ENCODE measurements around the gene C17orf114.

C17orf114 gene

GRCh38 chr17:4789701-4789950 is 12.5 kb downstream of the C17orf114 start:
- no peaks in the 10 kb centered on the region for H3K9me2 ChIP-seq (ENCODE audit: insufficient read depth)
- peaks cover 20% of the 10 kb centered on the region for H3K4me1 ChIP-seq (replicated peaks; ENCODE audit: insufficient read depth)
- H3K27ac ChIP-seq, result peak overlapping the region; percentile 69
- peak overlapping the region; percentile 84 for H3K4me3 ChIP-seq
- H2AFZ ChIP-seq, result peak overlapping the region; percentile 96
- no peak for DNase-seq
- no peak for TF ChIP-seq CTCF (conservative IDR thresholded peaks at IDR 0.05)
- TF ChIP-seq EZH2 (IDR thresholded peaks at IDR 0.05; ENCODE audit: low read depth), result no peak
- H3K79me2 ChIP-seq (ENCODE audit: low read depth), result peaks cover 15% of the 10 kb centered on the region; the same call in 1 of the 2 replicates
- no peaks in the 10 kb centered on the region for H3K36me3 ChIP-seq (ENCODE audit: low read depth)
- CTCF ChIA-PET, result interaction anchor here (0.5 to 2.2 kb wide), 7 partner anchors 17 to 587 kb away, joined by 3 to 18 read pairs (median 3); partner anchors contain the start of genes ARRB2, MED11 and PLD2
- BruUV-seq (replicated peaks), result no TSS peak
- POLR2A ChIA-PET (ENCODE audit: unreplicated experiment), result interaction anchor here (1.6 kb wide), 1 partner anchor 79 kb away, joined by 10 read pairs; the partner anchor contains the start of gene ARRB2
- H3K4me2 ChIP-seq, result peak overlapping the region; percentile 94
- H3K9me3 ChIP-seq (ENCODE audit: insufficient read depth, low read depth), result no peaks in the 10 kb centered on the region
- no peaks in the 10 kb centered on the region for H3K27me3 ChIP-seq (ENCODE audit: insufficient read depth, low read depth)
- peaks cover 24% of the 10 kb centered on the region for H3F3A ChIP-seq (ENCODE audit: insufficient read depth, low read depth)
- intact Hi-C loops (cut with micrococcal nuclease; ENCODE audit: unreplicated experiment), result no loop called here
- H4K20me1 ChIP-seq (ENCODE audit: insufficient read depth), result no peaks in the 10 kb centered on the region

- ChIA-PET POLR2A (ENCODE audit: unreplicated experiment) (no interaction called here), CTCF (interaction anchor here (0.5 to 2.2 kb wide), 6 partner anchors 18 to 586 kb away, joined by 3 to 18 read pairs (median 6); partner anchors contain the start of genes ARRB2, MED11 and PLD2)
- no peaks in the 10 kb centered on the region for H4K20me1 ChIP-seq (ENCODE audit: insufficient read depth)
- H3F3A ChIP-seq (ENCODE audit: insufficient read depth, low read depth), result peaks cover 24% of the 10 kb centered on the region
- peaks cover 20% of the 10 kb centered on the region for H3K4me1 ChIP-seq (replicated peaks; ENCODE audit: insufficient read depth)
- no peaks in the 10 kb centered on the region for H3K27me3 ChIP-seq (ENCODE audit: insufficient read depth, low read depth)
- TSS peak; percentile 56 for BruUV-seq (replicated peaks)
- H3K4me3 ChIP-seq, result peak within 1 kb of the TSS; percentile 84
- no peaks in the 10 kb centered on the region for H3K36me3 ChIP-seq (ENCODE audit: low read depth)
- intact Hi-C loops (cut with micrococcal nuclease; ENCODE audit: unreplicated experiment), result no loop called here
- peak within 1 kb of the TSS; percentile 96 for H2AFZ ChIP-seq
- DNase-seq, result peak in 1 of 2 experiments; percentile 27
- peaks cover 15% of the 10 kb centered on the region; the same call in 1 of the 2 replicates for H3K79me2 ChIP-seq (ENCODE audit: low read depth)
- H3K4me2 ChIP-seq, result peak within 1 kb of the TSS; percentile 94
- peak within 1 kb of the TSS; percentile 69 for H3K27ac ChIP-seq
- no peak; the same call in 1 of the 2 replicates for TF ChIP-seq CTCF (conservative IDR thresholded peaks at IDR 0.05)
- no peak for TF ChIP-seq EZH2 (IDR thresholded peaks at IDR 0.05; ENCODE audit: low read depth)
- H3K9me3 ChIP-seq (ENCODE audit: insufficient read depth, low read depth), result no peaks in the 10 kb centered on the region
- no peaks in the 10 kb centered on the region for H3K9me2 ChIP-seq (ENCODE audit: insufficient read depth)
Observed at GRCh38 chr17:4788807-4789700, 13.1 kb downstream of the C17orf114 start, which contains the start of gene GLTPD2. Gene GLTPD2 (plus strand): TSS chr17:4788964. CDS start chr17:4789012, 48 bp downstream.

GRCh38 chr17:4788159-4788806 is 13.8 kb downstream of the C17orf114 start:
- Histone ChIP-seq H3K27ac (peak overlapping the region; percentile 38; the same call in 1 of the 2 replicates), H3K36me3 (ENCODE audit: low read depth) (no peaks in the 10 kb centered on the region), H3F3A (ENCODE audit: insufficient read depth, low read depth) (peaks cover 24% of the 10 kb centered on the region), H3K4me3 (peak overlapping the region; percentile 84), H3K79me2 (ENCODE audit: low read depth) (peaks cover 15% of the 10 kb centered on the region; the same call in 1 of the 2 replicates), H3K27me3 (ENCODE audit: insufficient read depth, low read depth) (no peaks in the 10 kb centered on the region), H3K4me2 (peak overlapping the region; percentile 94), H3K9me2 (ENCODE audit: insufficient read depth) (no peaks in the 10 kb centered on the region), H3K4me1 (replicated peaks; ENCODE audit: insufficient read depth) (peaks cover 20% of the 10 kb centered on the region), H3K9me3 (ENCODE audit: insufficient read depth, low read depth) (no peaks in the 10 kb centered on the region), H4K20me1 (ENCODE audit: insufficient read depth) (no peaks in the 10 kb centered on the region), H2AFZ (no peak overlapping the region)
- no peak for DNase-seq
- ChIA-PET CTCF (interaction anchor here (0.6 kb wide), 1 partner anchor 79 kb away, joined by 5 read pairs; no protein-coding TSS in a partner anchor), POLR2A (ENCODE audit: unreplicated experiment) (no interaction called here)
- intact Hi-C loops (cut with micrococcal nuclease; ENCODE audit: unreplicated experiment), result no loop called here
- no TSS peak for BruUV-seq (replicated peaks)
- TF ChIP-seq CTCF (conservative IDR thresholded peaks at IDR 0.05) (no peak), EZH2 (IDR thresholded peaks at IDR 0.05; ENCODE audit: low read depth) (no peak)

Data from PC-9 (cell line).